GM19438 (cell line): Measurements from ENCODE around the gene TMEM132E.

ENCODE experiments used
- ATAC-seq: cut with Tn5 transposase; IDR thresholded peaks from one replicate; pipeline ENCODE4 v1.9.1; 2021; ENCODE audit warnings: low read depth; ENCODE audit not compliant: unreplicated experiment

TMEM132E gene

DNA sequence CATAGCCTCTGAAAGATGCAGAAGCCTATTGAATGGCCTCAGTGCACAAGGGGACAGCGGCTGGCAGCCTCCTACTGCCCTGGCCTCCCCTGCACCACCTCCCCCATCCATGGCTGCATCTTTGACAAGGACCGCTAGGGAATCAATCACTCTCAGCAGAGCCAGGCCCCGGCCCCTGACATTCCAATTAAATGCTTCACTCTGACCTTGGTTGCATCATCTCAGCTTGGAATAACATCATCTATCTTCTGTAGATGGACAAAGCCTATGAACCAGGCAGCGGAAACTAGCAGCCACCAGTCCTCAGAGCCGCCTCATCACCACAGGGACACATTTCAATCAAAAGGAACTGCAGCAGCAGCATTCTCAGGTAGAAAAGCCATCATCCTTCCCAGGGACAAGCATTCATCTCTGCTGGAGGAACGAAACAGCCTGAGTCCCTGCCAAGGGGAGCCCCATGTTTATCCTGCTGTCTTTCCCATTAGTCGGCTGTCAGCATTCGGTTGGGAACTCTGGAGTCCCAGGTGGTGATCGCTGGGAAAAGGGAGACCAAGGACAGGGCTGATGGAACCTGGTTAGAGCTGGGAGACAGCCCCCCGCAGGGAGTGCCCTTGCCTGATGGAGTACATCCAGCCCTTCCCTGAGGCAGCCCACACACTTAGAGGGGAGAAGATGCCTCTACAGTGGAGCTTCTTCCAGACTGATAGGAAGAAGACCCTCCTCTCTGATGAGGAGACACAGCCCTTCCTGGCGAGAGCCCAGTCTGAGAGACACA is 11.5 kb upstream of the TMEM132E start:
- ATAC-seq = no peak

DNA sequence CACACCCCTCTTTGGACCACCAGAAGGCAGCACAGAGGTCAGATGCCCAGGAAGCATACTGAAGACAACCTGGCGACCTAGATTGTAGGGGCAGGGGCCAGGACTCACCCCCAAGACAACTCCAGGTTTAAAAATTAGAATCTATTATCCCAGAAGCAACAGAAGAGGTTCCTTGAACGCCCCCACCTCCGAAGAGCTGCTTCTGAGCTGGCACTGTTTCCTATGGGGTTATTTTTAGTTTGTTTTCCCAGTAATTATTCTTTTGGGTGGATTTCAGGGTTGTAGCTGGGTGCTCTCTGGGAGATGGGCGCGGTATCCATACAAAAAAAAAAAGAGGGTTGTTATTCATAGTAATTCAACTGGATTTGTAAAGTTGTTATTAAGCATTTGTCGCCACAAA is 10.4 kb upstream of the TMEM132E start:
- no peak for ATAC-seq

DNA sequence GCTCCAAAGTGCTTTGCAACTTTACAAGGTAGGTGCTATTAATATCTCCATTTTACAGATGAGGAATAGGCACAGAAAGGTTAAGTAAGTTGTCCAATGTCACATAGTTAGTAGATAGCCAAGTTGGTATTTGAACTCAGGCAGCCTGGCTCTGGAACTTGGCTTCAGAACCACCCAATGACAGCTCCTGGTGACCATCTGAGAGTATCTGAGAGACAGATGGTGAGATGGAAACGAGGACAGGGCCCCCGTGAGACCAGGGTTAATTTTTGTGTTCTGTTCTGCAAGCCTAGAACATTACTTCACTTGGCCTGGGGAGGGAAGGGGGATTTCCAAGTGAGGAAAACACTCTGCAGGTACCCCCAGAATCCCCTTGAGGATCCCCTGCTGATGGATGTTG is 9.8 kb upstream of the TMEM132E start:
- ATAC-seq = no peak

DNA sequence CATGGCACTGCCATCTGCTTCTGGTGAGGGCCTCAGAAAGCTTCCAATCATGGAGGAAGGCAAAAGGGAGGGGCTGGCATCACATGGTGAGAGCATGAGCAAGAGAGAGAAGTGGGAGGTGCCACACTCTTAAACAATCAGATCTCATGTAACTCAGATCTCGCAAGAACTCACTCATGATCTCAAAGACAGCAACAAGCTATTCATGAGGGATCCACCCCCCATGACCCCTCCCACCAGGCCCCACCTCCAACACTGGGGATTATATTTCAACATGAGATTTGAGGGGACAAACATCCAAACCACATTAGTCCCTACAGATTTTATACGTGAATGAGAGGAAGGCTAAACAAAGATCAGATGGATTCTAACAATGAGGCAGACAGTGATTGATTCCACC is 8.9 kb upstream of the TMEM132E start:
- ATAC-seq = no peak

DNA sequence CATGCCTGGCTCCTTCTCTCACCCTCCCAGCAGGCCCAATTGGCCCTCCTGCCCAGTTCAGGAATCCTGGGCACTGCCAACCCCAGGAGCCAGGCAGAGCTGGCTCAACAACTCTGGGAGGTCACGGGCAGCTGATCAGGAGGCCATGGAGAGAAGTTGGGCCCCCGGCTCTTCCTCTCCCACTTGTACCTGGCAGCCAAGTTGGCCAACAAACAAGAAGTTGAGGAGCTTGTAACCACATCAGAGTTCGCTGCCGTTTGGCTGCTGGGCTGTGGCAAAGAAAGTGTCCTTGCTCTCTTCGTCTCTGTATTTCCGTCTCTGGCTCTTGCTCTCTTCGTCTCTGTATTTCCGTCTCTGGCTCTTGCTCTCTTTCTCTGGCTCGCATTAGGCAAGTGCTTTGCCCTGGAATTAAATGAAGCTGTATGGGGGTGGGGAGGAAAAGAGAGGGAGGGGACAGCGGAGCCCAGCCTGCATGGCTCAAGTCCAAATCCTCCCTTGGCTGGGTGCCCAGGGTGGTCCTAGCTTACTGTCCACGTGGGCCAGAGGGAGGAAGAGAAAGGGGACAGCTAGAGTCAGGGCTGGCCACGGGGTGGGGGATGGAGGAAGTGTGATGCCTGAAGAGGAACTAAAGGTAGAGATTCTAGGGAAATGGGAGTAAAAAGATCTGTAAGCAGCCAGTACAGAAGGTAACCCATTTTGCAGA is 7.8 kb upstream of the TMEM132E start:
- no peak for ATAC-seq

DNA sequence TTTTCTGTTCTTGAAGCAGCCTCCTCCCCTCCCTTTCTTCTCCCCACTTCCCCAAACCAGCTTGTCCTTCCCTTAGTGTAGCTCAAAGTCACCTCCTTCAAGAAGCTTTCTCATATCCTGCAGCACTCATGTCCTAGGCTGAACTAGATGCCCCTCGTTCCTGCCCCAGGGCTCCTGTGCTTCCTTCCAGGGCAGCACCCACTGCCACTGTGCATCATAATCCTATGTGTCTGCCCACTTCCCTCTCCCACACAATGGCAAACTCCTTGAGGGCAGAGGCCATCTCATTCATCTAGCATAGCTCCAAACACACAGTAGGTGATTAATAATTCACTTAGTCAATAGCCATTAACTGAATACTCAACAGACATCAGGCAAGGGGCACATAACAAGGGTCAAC is 6.9 kb upstream of the TMEM132E start:
- ATAC-seq = no peak

GRCh38 chr17:34575182-34575581 is 4.2 kb upstream of the TMEM132E start:
- no peak for ATAC-seq

- no peak for ATAC-seq
Observed at GRCh38 chr17:34578016-34578415, 1.4 kb upstream of the TMEM132E start.

DNA sequence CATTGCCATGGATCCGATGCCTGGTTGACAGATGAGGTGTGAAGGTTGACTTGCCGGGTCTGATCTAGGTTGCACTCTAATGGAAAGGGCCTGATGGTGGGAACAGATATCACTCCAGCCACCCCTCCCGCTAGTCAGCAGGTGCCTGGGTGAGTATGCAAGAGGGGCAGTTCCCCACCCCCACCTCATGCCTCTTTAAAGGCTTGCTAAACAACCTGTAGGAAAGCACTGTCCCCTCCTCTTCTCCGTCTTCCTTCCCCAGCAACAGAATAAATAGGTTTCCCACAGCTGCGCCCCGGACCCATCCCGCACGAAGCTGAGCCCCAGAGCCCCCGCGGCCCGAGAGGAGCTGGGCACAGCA is 746 bp upstream of the TMEM132E start:
- no peak for ATAC-seq

GRCh38 chr17:34579979-34580684 is 750 bp downstream of the TMEM132E start:
- no peak for ATAC-seq

DNA sequence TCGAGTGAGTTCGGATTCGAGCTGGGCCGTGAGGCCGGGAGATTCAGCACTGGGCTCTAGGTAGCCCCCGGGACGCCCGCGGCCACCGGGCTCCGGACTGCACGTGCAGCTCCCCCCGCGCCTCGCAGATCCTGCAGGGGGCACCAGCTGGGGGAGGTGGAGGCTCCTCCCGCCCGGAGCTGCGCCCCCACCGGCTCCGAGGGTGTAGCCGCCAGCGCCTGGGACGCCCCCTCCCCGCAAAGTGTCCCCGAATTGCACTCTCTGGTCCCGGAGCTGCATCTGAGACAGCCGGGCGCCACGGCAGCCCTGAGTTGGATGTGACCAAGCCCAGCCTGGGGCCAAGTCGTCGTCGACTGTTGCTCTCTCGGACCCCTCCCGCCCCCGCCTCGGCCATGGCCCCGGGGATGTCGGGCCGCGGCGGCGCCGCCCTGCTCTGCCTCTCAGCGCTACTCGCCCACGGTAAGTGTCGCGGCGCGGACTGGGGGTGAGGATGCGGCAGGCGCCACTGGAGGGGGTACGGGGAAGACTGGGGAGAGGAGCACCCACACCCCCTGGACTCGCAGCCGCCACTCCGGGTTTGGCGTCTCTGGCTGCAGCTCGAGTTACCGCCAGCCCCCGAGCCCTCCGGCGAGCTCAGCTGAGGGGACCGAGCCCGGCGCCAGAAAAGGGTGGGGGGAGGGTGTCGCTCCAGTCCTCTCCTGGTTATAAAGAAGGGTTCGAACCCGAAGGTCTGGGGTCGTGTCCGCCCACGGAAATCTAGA is 1.5 kb downstream of the TMEM132E start:
- no peak for ATAC-seq

DNA sequence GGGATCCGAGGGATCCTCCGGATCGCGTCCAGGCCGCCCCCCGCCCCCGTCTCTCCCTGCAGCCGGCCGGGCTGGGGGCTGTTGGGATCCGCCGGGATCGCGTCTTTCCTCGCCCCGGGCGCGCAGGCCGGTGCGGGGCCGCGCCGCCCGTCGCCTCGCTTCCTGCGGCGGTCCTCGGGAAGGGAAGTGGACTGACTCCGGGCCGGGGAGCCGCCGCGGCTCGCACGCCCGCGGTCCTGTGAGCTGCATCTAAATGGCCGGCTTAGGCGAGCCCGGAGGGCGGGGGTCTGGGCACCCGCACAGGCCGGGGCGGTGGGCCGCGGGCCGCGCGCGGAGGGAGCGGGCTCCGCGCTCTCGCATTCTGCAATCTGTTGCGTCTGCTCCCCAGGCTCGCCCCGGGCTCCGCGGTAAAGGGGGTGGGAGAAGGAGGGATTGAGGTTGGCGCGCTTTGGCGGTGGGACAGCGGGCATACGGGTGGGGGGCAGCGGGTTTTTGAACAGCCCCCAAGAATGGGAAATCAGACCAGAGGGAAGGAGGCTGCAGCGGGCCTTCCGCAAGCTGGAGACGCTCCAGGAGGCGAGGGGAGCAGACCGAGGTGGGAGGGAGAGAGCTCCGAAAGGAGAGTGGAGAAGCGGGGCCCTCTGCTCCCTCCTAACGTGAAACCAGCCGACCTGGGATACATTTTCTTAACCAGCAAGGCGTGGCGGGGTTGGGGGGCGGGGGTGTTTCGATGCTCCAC is 2.2 kb downstream of the TMEM132E start:
- ATAC-seq = no peak

DNA sequence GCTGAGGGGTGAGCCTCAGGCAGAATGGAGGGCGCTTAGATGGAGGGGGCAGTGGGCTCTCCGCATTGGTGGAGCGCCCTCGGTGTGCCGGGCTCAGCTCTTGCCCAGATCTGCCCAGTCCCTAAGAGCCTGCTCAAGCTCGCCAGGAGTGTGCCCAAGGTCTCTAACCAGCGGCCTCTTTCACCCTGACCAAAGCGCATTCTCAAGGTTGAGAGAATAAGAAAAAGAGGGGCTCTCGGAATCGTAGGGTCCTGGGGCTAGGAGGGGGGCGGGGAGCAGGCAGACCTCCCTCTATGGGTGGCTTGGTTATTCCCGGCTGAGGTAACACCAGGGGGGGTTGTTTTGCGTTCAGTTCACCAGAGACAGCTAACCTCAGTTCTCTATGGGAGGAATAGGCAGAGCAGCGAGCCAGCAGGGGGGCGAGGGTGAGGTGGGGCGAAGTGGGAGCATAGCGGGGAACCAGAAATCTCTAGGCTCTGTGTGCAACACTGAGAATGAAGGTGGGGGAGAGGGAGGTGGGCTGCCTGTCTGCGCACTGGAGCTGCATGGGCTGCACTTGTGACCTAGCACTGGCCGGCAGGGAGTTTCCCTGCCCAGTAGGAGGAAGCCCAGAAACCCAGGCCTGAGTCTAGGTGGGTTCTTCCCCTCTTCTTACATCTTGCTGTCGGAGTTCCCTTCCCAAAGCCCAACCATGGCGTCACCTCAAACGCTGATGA is 3.0 kb downstream of the TMEM132E start:
- no peak for ATAC-seq

- ATAC-seq = no peak
Observed at GRCh38 chr17:34582901-34583245, 3.5 kb downstream of the TMEM132E start.

DNA sequence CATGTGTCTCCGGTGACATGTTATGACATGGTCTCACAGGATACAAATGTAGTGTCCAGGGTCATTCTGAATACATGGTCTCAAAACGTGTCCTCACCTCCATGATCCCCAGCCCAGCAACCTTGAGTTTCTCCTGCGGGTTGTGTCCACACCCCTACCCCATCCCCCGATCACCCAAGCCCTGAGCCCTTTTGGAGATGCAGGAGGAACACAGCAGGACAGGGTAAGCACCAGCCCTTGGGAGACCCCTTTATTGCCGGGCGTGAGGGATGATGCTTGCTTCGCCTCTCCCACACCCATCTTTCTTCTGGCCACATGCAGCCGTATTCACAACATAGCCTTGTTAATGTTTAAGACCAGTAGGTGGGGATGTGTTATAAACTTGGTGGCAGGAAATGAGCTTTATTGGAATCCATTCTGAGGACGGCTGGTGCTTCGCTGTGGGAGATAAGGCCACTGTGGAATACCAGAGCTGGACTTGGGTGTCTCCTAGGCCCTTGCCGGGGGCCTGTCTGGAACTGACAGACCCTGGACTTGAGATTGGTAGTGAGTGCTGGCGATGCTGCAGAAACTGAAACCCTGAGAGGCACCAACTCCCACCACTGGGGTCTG is 5.5 kb downstream of the TMEM132E start:
- ATAC-seq = no peak

GRCh38 chr17:34586346-34586846 is 7.0 kb downstream of the TMEM132E start:
- no peak for ATAC-seq

- ATAC-seq = no peak
Observed at GRCh38 chr17:34588266-34588665, 8.9 kb downstream of the TMEM132E start.

DNA sequence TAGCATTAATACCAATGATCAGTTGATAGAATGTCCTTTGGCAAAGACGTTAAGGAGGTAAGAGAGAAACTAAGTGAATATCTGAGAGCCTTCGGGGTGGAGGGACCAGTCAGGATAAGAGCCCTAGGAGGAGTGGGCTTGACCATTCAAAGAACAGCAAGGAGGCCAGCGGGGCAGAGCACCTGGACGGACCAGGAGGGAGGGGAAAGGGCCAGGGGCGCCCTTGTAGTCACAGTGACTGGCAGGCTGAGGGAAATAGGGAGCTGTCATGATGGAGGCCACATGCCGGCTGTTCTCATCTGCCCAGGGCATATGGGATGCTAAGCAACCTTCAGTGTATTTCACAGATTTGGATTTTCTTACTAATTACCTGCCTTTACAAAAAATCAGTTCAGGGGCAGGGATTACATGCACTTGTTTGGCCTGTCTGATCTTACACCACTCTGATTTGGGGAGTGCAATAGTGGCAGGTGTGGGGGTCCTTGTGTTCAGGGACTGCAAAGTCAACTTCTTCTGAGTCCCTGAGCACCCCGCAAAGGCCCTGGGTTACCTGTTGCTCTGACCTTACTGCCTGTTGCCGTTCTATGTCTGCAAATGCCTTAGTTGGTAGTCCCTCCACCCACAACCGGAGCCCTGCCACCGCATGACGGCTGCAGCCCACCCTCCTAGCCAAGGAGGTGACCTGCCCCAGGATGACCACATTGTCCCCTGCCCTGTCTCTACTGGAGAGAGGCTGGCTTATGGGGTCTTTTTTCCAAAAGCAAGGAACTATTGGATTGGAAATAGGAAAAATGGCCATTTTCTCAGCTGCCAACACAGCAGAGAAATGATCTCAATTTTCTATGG is 10.0 kb downstream of the TMEM132E start:
- ATAC-seq = no peak
